Type B pancreatic cell (in vitro differentiated cells): ENCODE results near the gene TMBIM4. TPM values are rescaled to one million over a fixed set of nuclear protein-coding genes. Genes with fewer than 3 reads are reported as not detected.
A peak's percentile ranks its signal among the peaks of the same experiment; 100 is the strongest.

Experiments used
- DNase-seq: peaks from one replicate; pipeline ENCODE4 v3.0.0; 2021; ENCODE audit warnings: mixed read lengths; ENCODE audit not compliant: unreplicated experiment; ENCODE audit errors: extremely low spot score
- H3K27ac Mint-ChIP-seq: 2 replicates; pipeline ENCODE4 v1.8.0; 2021; ENCODE audit warnings: mild to moderate bottlenecking, mixed read lengths
- H3K27me3 Mint-ChIP-seq: 2 replicates; pipeline ENCODE4 v1.8.0; 2021; ENCODE audit warnings: mixed read lengths
- H3K36me3 Mint-ChIP-seq: 2 replicates; pipeline ENCODE4 v1.8.0; 2021; ENCODE audit warnings: mixed read lengths
- H3K4me1 Mint-ChIP-seq: one replicate; pipeline ENCODE4 v1.8.0; 2021; ENCODE audit warnings: mixed read lengths; ENCODE audit not compliant: unreplicated experiment
- H3K4me3 Mint-ChIP-seq: 2 replicates; pipeline ENCODE4 v1.8.0; 2021; ENCODE audit warnings: mild to moderate bottlenecking, mixed read lengths
- H3K9me3 Mint-ChIP-seq: 2 replicates; pipeline ENCODE4 v1.8.0; 2021; ENCODE audit warnings: mixed read lengths
- CTCF ChIP-seq: fragments of 200-600 bp; sonication (generic); conservative IDR thresholded peaks from 2 replicates; pipeline ENCODE4 v1.5.0; 2021; ENCODE audit warnings: antibody characterized with exemption, mild to moderate bottlenecking
- total RNA-seq: library from RNA; stranded (reverse); gene quantifications from 2 replicates; pipeline ENCODE4 v1.2.1, GENCODE V29; 2021; ENCODE audit warnings: low replicate concordance

Gene TMBIM4
- total RNA-seq, 1 donor from 2014 or later: 37.4 TPM

GRCh38 chr12:66103016-66103913, 66.5 kb downstream of the TMBIM4 start:
- Mint-ChIP-seq H3K4me1 (peaks cover 10% of the 10 kb centered on the region), H3K36me3 (no peaks in the 10 kb centered on the region), H3K27ac (no peak overlapping the region), H3K4me3 (no peak overlapping the region), H3K27me3 (peaks cover 10% of the 10 kb centered on the region), H3K9me3 (peaks cover 11% of the 10 kb centered on the region)
- DNase-seq: no peak
- TF ChIP-seq CTCF: peak; percentile 36

GRCh38 chr12:66092559-66093269, 77.1 kb downstream of the TMBIM4 start:
- H3K27ac Mint-ChIP-seq: no peak overlapping the region
- H3K4me1 Mint-ChIP-seq: peaks cover 8% of the 10 kb centered on the region

GRCh38 chr12:66090157-66090556, 79.6 kb downstream of the TMBIM4 start:
- Mint-ChIP-seq H3K27me3 (peaks cover 4% of the 10 kb centered on the region), H3K36me3 (no peaks in the 10 kb centered on the region), H3K27ac (no peak overlapping the region), H3K9me3 (no peaks in the 10 kb centered on the region), H3K4me1 (peaks cover 17% of the 10 kb centered on the region), H3K4me3 (no peak overlapping the region)
- DNase-seq: no peak
- no peak for TF ChIP-seq CTCF

More at GRCh38 chr12:66092559-66093269, 77.1 kb downstream of the TMBIM4 start:
- Mint-ChIP-seq H3K4me3 (no peak overlapping the region), H3K27me3 (no peaks in the 10 kb centered on the region), H3K9me3 (no peaks in the 10 kb centered on the region), H3K36me3 (no peaks in the 10 kb centered on the region)
- no peak for DNase-seq
- no peak for TF ChIP-seq CTCF

- H3K36me3 Mint-ChIP-seq: no peaks in the 10 kb centered on the region
Observed at GRCh38 chr12:66087365-66087943, 82.3 kb downstream of the TMBIM4 start.

More at GRCh38 chr12:66087365-66087943, 82.3 kb downstream of the TMBIM4 start:
- H3K9me3 Mint-ChIP-seq: no peaks in the 10 kb centered on the region
- no peak overlapping the region for H3K27ac Mint-ChIP-seq
- peak; percentile 87 for TF ChIP-seq CTCF
- H3K4me3 Mint-ChIP-seq: no peak overlapping the region
- peaks cover 4% of the 10 kb centered on the region for H3K27me3 Mint-ChIP-seq
- peaks cover 10% of the 10 kb centered on the region for H3K4me1 Mint-ChIP-seq
- DNase-seq: no peak
